ENCODE data around the gene C22orf23.

C22orf23 gene

DNA sequence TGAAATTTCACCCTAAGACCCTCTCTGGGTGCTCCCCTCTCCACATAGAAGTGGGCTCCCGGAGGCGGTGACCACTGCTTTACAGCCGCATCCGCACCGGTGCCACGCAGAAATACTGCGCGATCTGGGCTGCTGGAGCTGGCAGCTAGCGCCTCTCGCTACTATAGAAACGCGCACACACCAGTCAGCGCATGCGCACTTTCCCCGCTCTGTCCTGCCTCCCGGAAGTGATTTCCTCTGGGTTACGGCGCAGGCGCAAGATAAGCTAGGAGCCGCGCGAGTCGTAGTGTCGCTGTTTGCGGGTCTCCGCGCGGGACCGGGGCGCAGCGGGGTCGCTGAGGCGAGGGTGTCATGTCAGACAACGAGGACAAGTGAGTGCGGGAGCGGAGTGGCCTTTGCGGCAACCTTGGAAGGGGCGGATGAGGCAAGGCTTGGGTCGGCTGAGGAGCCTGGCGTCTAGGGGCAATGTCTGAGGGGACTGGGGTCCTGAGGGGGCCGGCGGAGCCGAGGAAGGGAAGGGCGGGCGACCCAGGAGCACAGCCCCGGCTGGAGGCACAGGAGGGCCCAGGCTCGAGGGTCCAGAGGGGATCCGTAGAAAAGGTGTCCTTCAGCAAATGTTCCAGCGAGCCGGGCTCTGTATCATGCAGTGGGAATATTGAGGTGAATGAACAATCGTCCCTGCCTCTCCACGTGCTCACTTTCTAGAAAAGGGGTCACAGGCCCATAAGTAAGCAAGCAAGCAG lies at the start of gene C22orf23, which contains the start of gene POLR2F:
Gene C22orf23, minus strand, starts transcription at position 165 of the 743 bp plus-strand sequence. CDS start 452 bp downstream, outside the sequence.
Gene POLR2F, plus strand, starts transcription at position 263 of the 743 bp plus-strand sequence. Its CDS starts 89 bp downstream, at position 352.
- DNase-seq: peak; percentile 98

DNA sequence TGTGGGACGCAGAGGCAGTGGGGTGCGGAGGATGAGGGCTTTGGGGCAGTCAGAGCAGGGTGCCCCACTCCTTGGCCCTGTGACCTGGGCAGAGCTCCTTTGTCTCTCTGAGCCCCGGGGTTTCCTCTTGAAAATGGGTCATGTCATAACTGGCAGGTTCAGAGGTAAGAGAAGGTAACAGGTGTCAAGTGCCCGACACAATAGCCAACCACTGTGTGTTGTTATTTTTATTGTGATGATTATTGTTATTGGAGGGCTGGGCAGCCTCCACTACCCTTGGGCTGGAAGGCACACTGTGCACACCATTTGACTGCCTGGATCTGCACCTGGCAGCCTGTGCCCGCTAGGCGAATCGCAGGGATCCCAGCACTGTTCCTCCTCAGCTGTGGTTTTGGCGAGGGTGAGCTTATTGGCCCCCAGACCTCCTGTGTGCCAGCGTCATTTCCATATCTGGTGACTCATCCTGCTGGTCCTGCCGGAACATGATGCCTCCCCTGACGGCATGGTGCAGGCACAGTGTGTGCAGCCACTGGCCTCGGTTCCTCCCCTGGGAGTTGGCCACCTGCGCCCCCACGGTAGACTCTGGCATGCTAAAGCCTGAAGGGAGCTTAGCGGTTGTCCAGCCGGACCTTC lies 46.4 kb upstream of the C22orf23 start:
- peak; percentile 27 for DNase-seq

GRCh38 chr22:37999236-37999635 lies 45.8 kb upstream of the C22orf23 start:
- no peak for DNase-seq

DNA sequence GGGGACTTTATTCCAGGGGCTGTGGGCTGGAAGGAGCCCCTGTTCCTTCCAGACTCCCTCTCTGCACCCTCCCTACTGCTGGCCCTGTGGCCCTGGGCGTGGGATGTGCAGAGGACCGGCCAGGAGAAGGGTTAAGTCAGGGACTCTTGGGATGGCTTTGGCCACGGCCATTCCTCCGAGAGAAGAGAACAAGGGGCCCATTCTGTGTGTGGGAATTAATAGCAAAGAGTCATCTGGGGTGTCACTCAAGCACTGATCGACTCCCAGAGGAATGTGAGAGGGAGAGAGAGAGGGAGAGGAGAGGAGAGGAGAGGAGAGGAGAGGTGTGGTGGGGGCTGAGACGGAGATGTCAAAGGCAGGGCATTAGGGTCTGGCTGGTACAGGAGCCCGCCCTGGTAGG lies 45.1 kb upstream of the C22orf23 start:
- no peak for DNase-seq

GRCh38 chr22:37996515-37997246 lies 43.3 kb upstream of the C22orf23 start:
- no peak for DNase-seq

- no peak for DNase-seq
Measured at GRCh38 chr22:37996079-37996478, 42.7 kb upstream of the C22orf23 start.

- DNase-seq: no peak
Measured at GRCh38 chr22:37995460-37995859, 42.1 kb upstream of the C22orf23 start.

- no peak for DNase-seq
Measured at GRCh38 chr22:37994982-37995381, 41.6 kb upstream of the C22orf23 start.

DNA sequence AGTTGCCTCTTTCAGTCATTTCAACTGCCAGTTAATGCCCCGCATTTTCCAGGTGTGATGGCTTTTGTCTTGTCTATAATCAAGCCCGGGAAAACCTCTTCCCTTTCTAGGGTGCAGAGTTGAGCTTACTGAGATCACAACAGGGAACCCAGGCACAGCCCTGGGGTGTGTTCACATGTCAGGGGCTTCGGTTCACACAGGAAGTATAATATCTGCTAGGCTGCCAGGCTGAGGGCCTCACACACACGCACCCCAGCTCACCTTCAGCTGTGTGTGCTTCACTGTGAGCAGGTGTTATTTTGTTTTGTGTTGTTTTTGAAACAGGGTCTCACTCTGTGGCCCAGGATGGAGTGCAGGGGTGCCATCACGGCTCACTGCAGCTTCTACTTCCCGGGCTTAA lies 40.6 kb upstream of the C22orf23 start:
- DNase-seq: no peak

- no peak for DNase-seq
Measured at GRCh38 chr22:37991731-37992442, 38.5 kb upstream of the C22orf23 start.

DNA sequence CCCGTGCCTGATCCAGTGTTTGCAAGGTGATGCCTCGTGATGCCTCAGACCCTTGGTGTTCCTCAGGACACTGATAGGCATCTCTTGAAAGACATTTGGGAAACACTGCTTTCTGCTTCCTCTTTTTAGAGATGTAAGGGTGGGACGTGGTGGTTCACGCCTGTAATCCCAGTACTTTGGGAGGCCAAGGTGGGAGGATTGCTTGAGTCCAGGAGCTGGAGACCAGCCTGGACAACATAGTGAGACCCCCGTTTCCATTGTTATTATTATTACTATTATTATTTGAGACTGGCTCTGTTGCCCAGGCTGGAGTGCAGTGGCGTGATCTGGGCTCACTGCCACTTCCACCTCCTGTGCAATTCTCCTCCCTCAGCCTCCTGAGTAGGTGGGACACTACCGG lies 37.5 kb upstream of the C22orf23 start:
- DNase-seq: no peak

- DNase-seq: no peak
Measured at GRCh38 chr22:37990301-37990700, 36.9 kb upstream of the C22orf23 start.

DNA sequence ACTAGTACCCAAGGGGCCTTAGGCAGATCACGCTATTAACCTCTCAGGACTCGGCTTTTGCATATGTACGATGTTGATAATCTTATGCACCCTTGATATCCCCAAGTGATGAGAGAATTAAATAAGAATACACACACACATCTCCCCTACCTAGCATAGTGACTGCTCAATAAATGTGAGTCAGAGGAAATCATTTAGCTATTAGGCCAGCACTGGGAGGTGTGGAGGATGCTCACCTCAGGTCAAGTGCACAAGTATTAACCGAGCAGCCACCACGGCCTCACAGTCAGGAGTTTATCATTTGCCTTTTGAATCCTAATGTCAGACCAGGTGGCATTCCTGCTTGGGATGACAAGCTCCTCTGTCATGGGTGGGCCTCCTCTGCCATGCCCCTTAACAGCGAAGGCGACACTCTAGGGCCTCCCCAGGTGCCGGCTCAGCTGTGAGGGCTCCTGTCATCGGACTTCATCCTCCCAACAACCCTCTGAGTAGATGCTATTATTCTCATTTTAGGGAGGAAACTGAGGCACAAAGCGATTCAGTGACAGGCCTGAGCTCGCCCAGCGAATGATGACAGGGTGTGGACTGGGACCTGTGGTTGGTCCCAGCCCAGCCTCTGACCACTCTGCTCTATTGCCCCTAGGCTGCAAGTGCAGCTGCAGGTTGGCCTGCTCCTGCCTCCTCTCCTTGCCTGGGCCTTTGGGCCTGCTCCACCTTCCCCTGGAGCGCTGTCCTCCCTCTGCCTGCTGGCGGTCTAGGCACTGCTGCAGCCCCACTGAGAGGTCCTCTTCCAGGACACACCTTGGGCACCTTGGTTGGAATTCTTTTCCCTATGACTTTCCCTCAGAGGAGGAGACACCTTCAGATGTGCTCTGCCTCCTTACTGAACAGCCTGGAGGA lies 36.0 kb upstream of the C22orf23 start:
- DNase-seq: no peak

GRCh38 chr22:37986371-37986770 lies 33.0 kb upstream of the C22orf23 start:
- DNase-seq: no peak

DNA sequence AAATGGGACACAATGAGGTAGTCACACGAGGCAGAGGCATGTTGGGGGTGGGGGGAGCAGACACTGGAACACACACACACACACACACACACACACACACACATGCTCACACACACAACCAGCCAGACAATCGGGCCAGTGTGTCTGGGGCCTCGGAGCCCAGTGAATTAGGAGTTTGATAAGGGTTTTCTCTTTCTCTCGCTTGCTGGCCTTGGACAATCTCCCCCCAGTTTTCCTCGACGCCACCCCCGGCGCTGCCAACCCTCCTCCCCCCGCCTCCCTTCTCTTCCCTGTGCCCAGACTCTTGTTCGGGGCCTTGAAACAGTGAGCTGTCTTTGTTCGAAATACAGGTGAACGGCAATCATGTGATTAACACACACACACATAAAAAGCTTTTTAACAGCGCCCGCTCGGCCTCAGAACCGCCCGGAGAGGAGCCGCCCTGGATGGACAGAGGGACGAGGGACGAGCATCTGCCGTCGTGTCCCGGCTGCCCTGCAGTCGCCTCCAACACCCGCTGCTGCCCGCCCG lies 32.4 kb upstream of the C22orf23 start:
- no peak for DNase-seq

DNA sequence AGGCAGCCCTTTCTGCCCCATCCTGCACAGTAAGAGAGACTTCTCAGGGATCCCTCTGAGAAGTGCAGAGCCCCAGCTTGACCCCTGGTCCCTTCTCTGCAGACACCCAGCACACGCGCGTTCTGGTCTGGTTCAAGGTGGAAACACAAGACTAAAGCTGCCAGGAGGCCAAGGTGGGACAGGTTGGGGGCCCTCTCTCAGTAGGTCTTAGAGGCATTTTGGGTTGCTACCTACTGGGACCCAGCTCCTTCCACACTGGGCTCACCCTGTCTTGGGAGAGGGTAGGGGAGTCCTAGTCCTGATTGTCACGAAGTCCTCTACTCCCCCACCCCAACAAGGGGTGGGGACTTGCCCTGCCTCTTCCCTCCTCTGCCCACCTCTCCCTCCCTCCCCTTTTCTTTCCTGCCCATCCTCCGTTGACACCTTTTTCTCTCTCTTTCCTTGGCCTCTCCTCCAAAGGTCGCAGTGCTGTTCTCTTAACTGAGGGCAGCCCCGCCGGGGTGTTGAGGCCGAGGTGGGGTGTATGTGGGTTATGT lies 31.7 kb upstream of the C22orf23 start:
- DNase-seq: no peak

- no peak for DNase-seq
Measured at GRCh38 chr22:37983860-37984791, 30.7 kb upstream of the C22orf23 start, which contains the start of gene SOX10. SOX10 (minus strand) TSS chr22:37984555; CDS start chr22:37983784, 771 bp downstream.

GRCh38 chr22:37982938-37983859 lies 29.8 kb upstream of the C22orf23 start:
- no peak for DNase-seq

Data from inflammatory macrophage treated with lipopolysaccharide for 4 hours (primary cell).